ENCODE data around the gene CCDC197.

DNA sequence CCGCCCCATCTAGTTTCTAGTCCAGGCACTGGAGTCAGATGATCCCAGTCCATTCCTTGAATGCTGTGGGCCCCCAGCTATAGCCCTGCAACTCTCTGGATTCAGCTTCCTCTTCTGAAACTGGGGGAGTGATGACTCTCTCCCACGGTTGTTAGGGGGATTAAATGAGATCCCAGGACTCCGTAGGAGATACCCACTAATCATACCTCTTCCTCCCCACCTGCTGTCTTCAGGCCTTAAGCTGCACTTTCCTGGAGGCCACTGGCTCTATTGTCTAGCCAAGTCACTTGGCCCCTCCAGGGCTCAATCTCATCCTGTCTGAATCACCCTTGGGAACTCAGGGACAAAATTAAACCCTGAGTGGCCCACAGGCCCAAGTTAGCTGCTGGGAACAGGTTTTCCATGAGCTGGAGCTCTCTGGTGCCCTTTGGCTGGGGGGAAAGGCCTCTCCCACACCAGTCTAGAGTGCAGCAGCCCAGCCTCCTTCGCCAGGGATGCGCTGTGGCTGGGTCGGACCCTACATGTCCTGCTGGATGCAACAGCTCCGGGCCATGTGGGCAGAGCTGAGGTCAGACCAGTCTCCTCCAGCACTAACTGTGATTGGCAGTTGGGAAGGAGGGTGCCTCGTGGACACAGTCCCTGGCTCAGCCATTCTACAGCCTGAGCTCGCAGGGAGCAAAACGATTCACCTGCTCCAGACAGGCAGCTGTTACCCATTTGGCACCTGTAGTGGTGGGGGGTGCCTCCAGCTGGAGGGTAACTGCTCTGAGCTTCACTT lies 14.7 kb upstream of the CCDC197 start:
- TF ChIP-seq CTCF (IDR thresholded peaks at IDR 0.05; ENCODE audit: low read depth, low read length) (no peak), EZH2phosphoT487 (IDR thresholded peaks at IDR 0.05; ENCODE audit: low read depth) (no peak)
